Mesothelial cell of epicardium (in vitro differentiated cells): Measurements from ENCODE around the gene MINDY4. TPM values are rescaled to one million over a fixed set of nuclear protein-coding genes. Genes with fewer than 3 reads are reported as not detected.

ENCODE experiments used
- DNase-seq, 2 experiments: peaks; one replicate each; pipeline ENCODE4 v3.0.0; 2021; ENCODE audit warnings: low spot score in 2 of 2; ENCODE audit not compliant: unreplicated experiment in 2 of 2
- H3K27ac Mint-ChIP-seq: 2 replicates; pipeline ENCODE4 v1.8.0; 2021; ENCODE audit warnings: mixed read lengths
- H3K27me3 Mint-ChIP-seq: 2 replicates; pipeline ENCODE4 v1.8.0; 2021; ENCODE audit warnings: low read depth, mixed read lengths
- H3K36me3 Mint-ChIP-seq: 2 replicates; pipeline ENCODE4 v1.8.0; 2021; ENCODE audit warnings: mixed read lengths
- H3K4me1 Mint-ChIP-seq: 2 replicates; pipeline ENCODE4 v1.8.0; 2021; ENCODE audit warnings: mixed read lengths
- H3K4me3 Mint-ChIP-seq: 2 replicates; pipeline ENCODE4 v1.8.0; 2021; ENCODE audit warnings: mild to moderate bottlenecking, moderate library complexity, mixed read lengths
- H3K9me3 Mint-ChIP-seq: 2 replicates; pipeline ENCODE4 v1.8.0; 2021; ENCODE audit warnings: mixed read lengths
- CTCF ChIP-seq: fragments of 200-600 bp; sonication (generic); IDR thresholded peaks from one replicate; pipeline ENCODE4 v1.5.0; 2021; ENCODE audit warnings: antibody characterized with exemption; ENCODE audit not compliant: unreplicated experiment
- total RNA-seq: library from RNA; stranded (reverse); gene quantifications from 3 replicates; pipeline ENCODE4 v1.2.1, GENCODE V29; 2021

Gene MINDY4
- total RNA-seq, 1 donor from 2014 or later = 10.8 TPM

- H3K27me3 Mint-ChIP-seq = no peaks in the 10 kb centered on the region
- H3K36me3 Mint-ChIP-seq = peaks cover 14% of the 10 kb centered on the region
- TF ChIP-seq CTCF = no peak
- H3K4me1 Mint-ChIP-seq = peaks cover 20% of the 10 kb centered on the region
- H3K27ac Mint-ChIP-seq = no peak overlapping the region
- no peak for DNase-seq
- no peaks in the 10 kb centered on the region for H3K9me3 Mint-ChIP-seq
- no peak overlapping the region for H3K4me3 Mint-ChIP-seq
Measured at GRCh38 chr7:30841025-30841735, 70.0 kb downstream of the MINDY4 start.

- no peak for TF ChIP-seq CTCF
- no peak for DNase-seq
Measured at GRCh38 chr7:30841801-30842541, 70.8 kb downstream of the MINDY4 start.

GRCh38 chr7:30842542-30843451, 71.6 kb downstream of the MINDY4 start:
- TF ChIP-seq CTCF = no peak

More at GRCh38 chr7:30841801-30842541, 70.8 kb downstream of the MINDY4 start:
- Mint-ChIP-seq H3K36me3 (peaks cover 12% of the 10 kb centered on the region), H3K4me3 (no peak overlapping the region), H3K4me1 (peaks cover 28% of the 10 kb centered on the region), H3K27ac (no peak overlapping the region), H3K27me3 (no peaks in the 10 kb centered on the region), H3K9me3 (no peaks in the 10 kb centered on the region)

GRCh38 chr7:30843741-30844482, 72.7 kb downstream of the MINDY4 start:
- Mint-ChIP-seq H3K36me3 (peaks cover 9% of the 10 kb centered on the region), H3K27me3 (no peaks in the 10 kb centered on the region), H3K27ac (no peak overlapping the region), H3K4me1 (peaks cover 28% of the 10 kb centered on the region), H3K9me3 (no peaks in the 10 kb centered on the region), H3K4me3 (no peak overlapping the region)
- DNase-seq = peak in 1 of 2 experiments; percentile 8
- no peak for TF ChIP-seq CTCF

More at GRCh38 chr7:30842542-30843451, 71.6 kb downstream of the MINDY4 start:
- Mint-ChIP-seq H3K4me1 (peaks cover 28% of the 10 kb centered on the region), H3K27me3 (no peaks in the 10 kb centered on the region), H3K4me3 (no peak overlapping the region), H3K27ac (no peak overlapping the region), H3K9me3 (no peaks in the 10 kb centered on the region), H3K36me3 (peaks cover 9% of the 10 kb centered on the region)
- DNase-seq = peak in 1 of 2 experiments; percentile 7

GRCh38 chr7:30844483-30844874, 73.3 kb downstream of the MINDY4 start:
- TF ChIP-seq CTCF = no peak

More at GRCh38 chr7:30844483-30844874, 73.3 kb downstream of the MINDY4 start:
- peak in 1 of 2 experiments; percentile 7 for DNase-seq
- no peak overlapping the region for H3K4me3 Mint-ChIP-seq
- peaks cover 7% of the 10 kb centered on the region for H3K36me3 Mint-ChIP-seq
- no peak overlapping the region for H3K27ac Mint-ChIP-seq
- H3K9me3 Mint-ChIP-seq = no peaks in the 10 kb centered on the region
- H3K27me3 Mint-ChIP-seq = no peaks in the 10 kb centered on the region
- peaks cover 28% of the 10 kb centered on the region for H3K4me1 Mint-ChIP-seq
